ENCODE measurements around the gene PTPRD. TPM values are rescaled to one million over a fixed set of nuclear protein-coding genes. Genes with fewer than 3 reads are reported as not detected.

PTPRD gene
- total RNA-seq, 1 experiment from 2014 or later: 0.02 TPM

- H3K9me3 ChIP-seq (ENCODE audit: control insufficient read depth in 1 of 2, insufficient read depth in 1 of 2, low read depth in 1 of 2, low read length in 2 of 2): peaks cover 3 to 23% of the 10 kb centered on the region in 2 experiments; a peak in 2 of 4 replicates
- TF ChIP-seq ELF1 (IDR thresholded peaks at IDR 0.05; ENCODE audit: borderline replicate concordance, low read depth) (no peak), EZH2phosphoT487 (IDR thresholded peaks at IDR 0.05; ENCODE audit: borderline replicate concordance) (no peak), EGR1 (IDR thresholded peaks at IDR 0.05; ENCODE audit: low read depth) (no peak), ZFX (IDR thresholded peaks at IDR 0.05) (no peak), FOSL1 (IDR thresholded peaks at IDR 0.05; ENCODE audit: low read depth) (no peak), POLR2AphosphoS5 (IDR thresholded peaks at IDR 0.05; ENCODE audit: low read depth, low read length) (no peak), CBX3 (IDR thresholded peaks at IDR 0.05; ENCODE audit: low read depth) (no peak), EZH2 (IDR thresholded peaks at IDR 0.05) (no peak), SIN3A (IDR thresholded peaks at IDR 0.05; ENCODE audit: low read depth) (no peak), TCF7L2 (IDR thresholded peaks at IDR 0.05; ENCODE audit: borderline replicate concordance, extremely low read depth, insufficient read depth, insufficient read length) (no peak), SP1 (IDR thresholded peaks at IDR 0.05; ENCODE audit: low read depth) (no peak), REST (IDR thresholded peaks at IDR 0.05; ENCODE audit: low read depth) (no peak), CTCF (IDR thresholded peaks at IDR 0.05 in 2 of 3, conservative IDR thresholded peaks at IDR 0.05 in 1 of 3; ENCODE audit: borderline replicate concordance in 1 of 3, insufficient read depth in 1 of 3, low read depth in 2 of 3, low read length in 2 of 3) (no peak), CEBPB (IDR thresholded peaks at IDR 0.05; ENCODE audit: low read depth) (no peak), POLR2A (IDR thresholded peaks at IDR 0.05; ENCODE audit: borderline replicate concordance, extremely low read depth, insufficient read depth, insufficient read length) (no peak), ATF3 (IDR thresholded peaks at IDR 0.05) (no peak), RAD21 (IDR thresholded peaks at IDR 0.05; ENCODE audit: low read depth) (no peak)
- no peak overlapping the region for H3K27ac ChIP-seq (ENCODE audit: low read depth, low read length)
- BruUV-seq (replicated peaks): no TSS peak
- RAD21 ChIA-PET (ENCODE audit: low non-redundant PET in 1 of 2, low total read pairs in 2 of 2, uncharacterized antibody in 2 of 2, unreplicated experiment in 2 of 2): no interaction called here
- H3K4me2 ChIP-seq (ENCODE audit: low read length): no peak overlapping the region
- H3K79me2 ChIP-seq (ENCODE audit: insufficient read depth, low read length): no peaks in the 10 kb centered on the region
- no peak overlapping the region for H3K4me3 ChIP-seq (replicated peaks in 1 of 2; ENCODE audit: low read depth in 1 of 2, low read length in 2 of 2)
- POLR2A ChIA-PET: no interaction called here
- H3K27me3 ChIP-seq (ENCODE audit: insufficient read depth, low read length): no peaks in the 10 kb centered on the region
- intact Hi-C loops (cut with micrococcal nuclease): no loop called here
- H3K36me3 ChIP-seq (ENCODE audit: control insufficient read depth in 1 of 2, insufficient read depth in 2 of 2, low read length in 2 of 2): no peaks in the 10 kb centered on the region
- H2AFZ ChIP-seq (ENCODE audit: low read depth, low read length, poor library complexity, severe bottlenecking): no peak overlapping the region
- CTCF ChIA-PET: no interaction called here
- DNase-seq (ENCODE audit: low read depth, low spot score) (no peak), ATAC-seq (no peak)
- H3K9me2 ChIP-seq (ENCODE audit: insufficient read depth): no peaks in the 10 kb centered on the region
- H4K20me1 ChIP-seq (ENCODE audit: insufficient read depth): no peaks in the 10 kb centered on the region
- H3K9ac ChIP-seq (ENCODE audit: low read length): no peak overlapping the region
- no peaks in the 10 kb centered on the region for H3K4me1 ChIP-seq (ENCODE audit: control insufficient read depth in 1 of 2, insufficient read depth in 2 of 2, low read length in 2 of 2)
Measured at GRCh38 chr9:9970514-9970913, 642.3 kb downstream of the PTPRD start.
